IMR-90 (cell line): ENCODE data around the gene SMIM14. TPM values are rescaled to one million over a fixed set of nuclear protein-coding genes. Genes with fewer than 3 reads are reported as not detected.
A peak's percentile ranks its signal among the peaks of the same experiment; 100 is the strongest.

Experiments
- ATAC-seq: fragments of 200-7000 bp; cut with Tn5 transposase; 2 replicates; pipeline ENCODE4 v1.9.1; 2020; ENCODE audit warnings: low read depth, mild to moderate bottlenecking, moderate library complexity
- BruUV-seq: library from RNA; stranded (reverse); fragments of 400-500 nt; replicated peaks from 2 replicates; lab custom pipeline; 2021; lab: Mats Ljungman, UMichigan
- CTCF ChIA-PET: fragments of 300-600 bp; formaldehyde crosslinking; extraction: SDS; loops from one replicate; lab custom pipeline; 2021; ENCODE audit warnings: antibody characterized with exemption; lab: Yijun Ruan, JAX
- POLR2A ChIA-PET: fragments of 300-600 bp; sonication (Branson Sonifier 250); formaldehyde crosslinking; loops from one replicate; lab custom pipeline; 2022; ENCODE audit warnings: antibody characterized with exemption; ENCODE audit not compliant: unreplicated experiment; lab: Charles Lee
- DNase-seq: peaks from one replicate; pipeline ENCODE4 v3.0.0; 2013
- H2AFZ ChIP-seq: replicated peaks from 2 replicates; pipeline ENCODE3; 2013; ENCODE audit warnings: low read length, mild to moderate bottlenecking; ENCODE audit not compliant: poor library complexity
- H2AK5ac ChIP-seq: 2 replicates; pipeline ENCODE4 v1.6.1; 2013; ENCODE audit warnings: low read depth, low read length, inconsistent platforms
- H2AK9ac ChIP-seq: replicated peaks from 2 replicates; pipeline ENCODE3; 2013; ENCODE audit warnings: mild to moderate bottlenecking, low read depth, low read length, moderate library complexity; ENCODE audit not compliant: poor library complexity
- H2BK120ac ChIP-seq: 2 replicates; pipeline ENCODE4 v1.6.1; 2013; ENCODE audit warnings: low read depth, low read length, inconsistent platforms
- H2BK15ac ChIP-seq: 3 replicates; pipeline ENCODE4 v1.6.1; 2013; ENCODE audit warnings: low read depth, low read length, inconsistent platforms
- H2BK20ac ChIP-seq: 2 replicates; pipeline ENCODE4 v1.6.1; 2013; ENCODE audit warnings: low read depth, mild to moderate bottlenecking, inconsistent platforms, low read length, moderate library complexity
- H2BK5ac ChIP-seq: 2 replicates; pipeline ENCODE4 v1.6.1; 2013; ENCODE audit warnings: mild to moderate bottlenecking, low read depth, low read length, inconsistent platforms; ENCODE audit not compliant: poor library complexity, severe bottlenecking
- H3K14ac ChIP-seq: replicated peaks from 2 replicates; pipeline ENCODE4 v1.6.1; 2013; ENCODE audit warnings: low read depth, low read length, inconsistent platforms
- H3K18ac ChIP-seq: 2 replicates; pipeline ENCODE4 v1.6.1; 2013; ENCODE audit warnings: low read depth, low read length, control low read depth
- H3K23ac ChIP-seq: 2 replicates; pipeline ENCODE4 v1.6.1; 2013; ENCODE audit warnings: low read depth, low read length, inconsistent platforms
- H3K27ac ChIP-seq: 2 replicates; pipeline ENCODE4 v1.5.1; 2013; ENCODE audit warnings: mild to moderate bottlenecking, control low read depth, low read length; ENCODE audit not compliant: insufficient read depth
- H3K27me3 ChIP-seq: 2 replicates; pipeline ENCODE4 v1.6.1; 2013; ENCODE audit warnings: low read length; ENCODE audit not compliant: control insufficient read depth, insufficient read depth
- H3K36me3 ChIP-seq: 2 replicates; pipeline ENCODE4 v1.6.1; 2013; ENCODE audit warnings: low read length, mixed read lengths; ENCODE audit not compliant: control insufficient read depth, insufficient read depth
- H3K4ac ChIP-seq: 2 replicates; pipeline ENCODE4 v1.6.1; 2013; ENCODE audit warnings: low read depth, low read length, inconsistent platforms
- H3K4me1 ChIP-seq: 2 replicates; pipeline ENCODE4 v1.6.1; 2013; ENCODE audit warnings: low read length, mixed read lengths; ENCODE audit not compliant: control insufficient read depth, insufficient read depth
- H3K4me2 ChIP-seq: 2 replicates; pipeline ENCODE4 v1.6.1; 2013; ENCODE audit warnings: low read depth, mild to moderate bottlenecking, control low read depth, low read length, moderate library complexity
- H3K4me3 ChIP-seq: 2 replicates; pipeline ENCODE4 v1.5.1; 2013; ENCODE audit warnings: low read depth, mild to moderate bottlenecking, control low read depth, low read length, moderate library complexity; ENCODE audit not compliant: insufficient read depth
- H3K56ac ChIP-seq: 2 replicates; pipeline ENCODE4 v1.6.1; 2013; ENCODE audit warnings: low read length, inconsistent platforms; ENCODE audit not compliant: insufficient read depth; ENCODE audit errors: extremely low read depth
- H3K79me1 ChIP-seq, 2 experiments: 2 replicates each; pipeline ENCODE4 v1.6.1; 2013; ENCODE audit warnings: low read length in 2 of 2, inconsistent platforms in 1 of 2, low read depth in 1 of 2
- H3K9ac ChIP-seq: 2 replicates; pipeline ENCODE4 v1.6.1; 2013; ENCODE audit warnings: low read depth, low read length, control low read depth
- H3K9me1 ChIP-seq: 2 replicates; pipeline ENCODE4 v1.6.1; 2013; ENCODE audit warnings: low read length, inconsistent platforms; ENCODE audit not compliant: insufficient read depth
- H3K9me3 ChIP-seq: 2 replicates; pipeline ENCODE4 v1.6.1; 2013; ENCODE audit warnings: low read length; ENCODE audit not compliant: control insufficient read depth, insufficient read depth
- H4K20me1 ChIP-seq: 2 replicates; pipeline ENCODE4 v1.6.1; 2013; ENCODE audit warnings: low read length, inconsistent platforms; ENCODE audit not compliant: insufficient read depth
- H4K5ac ChIP-seq: 2 replicates; pipeline ENCODE4 v1.6.1; 2013; ENCODE audit warnings: mild to moderate bottlenecking, low read depth, low read length, control low read depth
- H4K8ac ChIP-seq, 2 experiments: 2 replicates each; pipeline ENCODE4 v1.6.1; 2013; ENCODE audit warnings: low read depth in 2 of 2, low read length in 2 of 2, control low read depth in 1 of 2, inconsistent platforms in 1 of 2
- H4K91ac ChIP-seq: 2 replicates; pipeline ENCODE4 v1.6.1; 2013; ENCODE audit warnings: low read depth, low read length, inconsistent platforms; ENCODE audit not compliant: insufficient read depth
- BHLHE40 ChIP-seq: fragments of 150-350 bp; IDR thresholded peaks from 2 replicates; pipeline ENCODE4 v1.6.1; 2016; ENCODE audit warnings: mild to moderate bottlenecking, low read depth, low read length
- CEBPB ChIP-seq: IDR thresholded peaks from 2 replicates; pipeline ENCODE4 v1.6.1; 2012; ENCODE audit warnings: low read depth, low read length, improper control_type of control experiment
- FOS ChIP-seq: fragments of 150-350 bp; IDR thresholded peaks from 2 replicates; pipeline ENCODE4 v1.6.1; 2016; ENCODE audit warnings: low read depth, low read length
- MAZ ChIP-seq: IDR thresholded peaks from 2 replicates; pipeline ENCODE4 v1.6.1; 2012; ENCODE audit warnings: low read depth, mild to moderate bottlenecking, low read length, improper control_type of control experiment, moderate library complexity, borderline replicate concordance
- WGBS, 2 experiments: methylation state at CpG; one replicate each; pipeline versions ENCODE4 v1.1.5 to v1.1.7; 2013; ENCODE audit warnings: missing lambda C conversion rate in 2 of 2; ENCODE audit not compliant: insufficient read length in 1 of 2; ENCODE audit errors: extremely low coverage in 2 of 2; 5-methylcytosine and 5-hydroxymethylcytosine counted together
- dilution Hi-C: fragments of 300-500 bp; cut with HindIII; formaldehyde crosslinking; loops from one replicate; pipeline ENCODE4 v1.14.3; 2018; ENCODE audit warnings: low sequenced_read_pairs; ENCODE audit not compliant: unreplicated experiment
- in situ Hi-C: fragments of 300-500 bp; cut with MboI; formaldehyde crosslinking; loops from 3 replicates; pipeline ENCODE4 v1.14.3; 2019; ENCODE audit warnings: low sequenced_read_pairs, inconsistent platforms, mixed read lengths
- intact Hi-C: fragments of 100-400 bp; cut with micrococcal nuclease; formaldehyde crosslinking; loops from 2 replicates; pipeline ENCODE4 v1.10.0; 2022
- polyA plus RNA-seq, 3 experiments: library from polyadenylated mRNA; depleted of rRNA; stranded (reverse); fragments of >200 nt; gene quantifications; 2 replicates each; pipeline ENCODE4 v1.2.3, GENCODE V29; 2012; ENCODE audit warnings: low replicate concordance in 1 of 3
- total RNA-seq: library from RNA; depleted of rRNA; stranded (reverse); fragments of >200 nt; gene quantifications from 2 replicates; pipeline ENCODE4 v1.2.3, GENCODE V29; 2012

SMIM14 gene
- total and polyA plus RNA-seq, 2 of the 4 experiments (the other 2 are of a cell fraction), result 15.6 to 20.9 TPM

- H3K36me3 ChIP-seq, result no peaks in the 10 kb centered on the region
- no peak overlapping the region for H3K18ac ChIP-seq
- no peak overlapping the region for H3K4ac ChIP-seq
- H3K27me3 ChIP-seq, result no peaks in the 10 kb centered on the region
- no peak overlapping the region for H3K4me2 ChIP-seq
- no peak overlapping the region for H2AK5ac ChIP-seq
- H2BK120ac ChIP-seq, result no peak overlapping the region
- H3K14ac ChIP-seq, result no peak overlapping the region
- peak overlapping the region in 1 of 2 experiments; percentile 2; a peak in 1 of 4 replicates for H4K8ac ChIP-seq
- dilution Hi-C loops, result no loop called here
- in situ Hi-C loops, result no loop called here
- H3K27ac ChIP-seq, result no peak overlapping the region
- H3K4me1 ChIP-seq, result peaks cover 24% of the 10 kb centered on the region
- no peaks in the 10 kb centered on the region for H3K9me3 ChIP-seq
- TF ChIP-seq MAZ, result no peak
- no peak for TF ChIP-seq BHLHE40
- peak; percentile 46 for TF ChIP-seq CEBPB
- no peak for TF ChIP-seq FOS
- H4K20me1 ChIP-seq, result 0 out of 2 replicates have a peak, but pooled peaks cover 3% of the 10 kb centered on the region
- no peak overlapping the region for H4K5ac ChIP-seq
- no peak for DNase-seq
- no peak overlapping the region for H2BK20ac ChIP-seq
- 60% methylated on average over 2 of the region's 7 CpGs; no CpG with 5 or more reads in 1 of the 2 experiments for WGBS, 2 experiments
- no peak overlapping the region for H2BK15ac ChIP-seq
- no TSS peak for BruUV-seq
- ChIA-PET CTCF (no interaction called here), POLR2A (no interaction called here)
- no peak overlapping the region for H2AFZ ChIP-seq
- intact Hi-C loops, result no loop called here
- H2BK5ac ChIP-seq, result no peak overlapping the region
- ATAC-seq, result no peak
- H3K56ac ChIP-seq, result no peak overlapping the region
- no peak overlapping the region for H3K9ac ChIP-seq
- peaks cover 4% of the 10 kb centered on the region; the same call in 1 of the 2 replicates for H3K9me1 ChIP-seq
- no peak overlapping the region for H2AK9ac ChIP-seq
- H4K91ac ChIP-seq, result no peak overlapping the region
- H3K4me3 ChIP-seq, result no peak overlapping the region
- no peak overlapping the region for H3K23ac ChIP-seq
- H3K79me1 ChIP-seq, result peaks cover 15 to 16% of the 10 kb centered on the region in 2 experiments; a peak in 3 of 4 replicates
These were observed 96.6 kb downstream of the SMIM14 start for GRCh38 chr4:39541987-39542610.
